HEK293 (cell line): Measurements from ENCODE around the gene ASF1A.

ENCODE experiments used
- HOXA7 ChIP-seq: sonication (generic); formaldehyde crosslinking; IDR thresholded peaks from 2 replicates; pipeline ENCODE4 v1.8.1; 2022; ENCODE audit warnings: missing genetic modification reagents, borderline replicate concordance
- ZBTB6 ChIP-seq: fragments of 450-650 bp; formaldehyde crosslinking; IDR thresholded peaks from 2 replicates; pipeline ENCODE4 v1.5.1; 2017; ENCODE audit warnings: missing biosample characterization, missing genetic modification characterization
- ZNF138 ChIP-seq: fragments of 450-650 bp; formaldehyde crosslinking; IDR thresholded peaks from 2 replicates; pipeline ENCODE4 v1.5.1; 2016; ENCODE audit warnings: missing biosample characterization, missing genetic modification characterization, borderline replicate concordance
- ZNF140 ChIP-seq: fragments of 450-650 bp; formaldehyde crosslinking; IDR thresholded peaks from 2 replicates; pipeline ENCODE4 v1.5.1; 2016; ENCODE audit warnings: missing biosample characterization, missing genetic modification characterization
- ZNF184 ChIP-seq: fragments of 450-650 bp; IDR thresholded peaks from 2 replicates; pipeline ENCODE4 v1.5.1; 2018; ENCODE audit warnings: missing biosample characterization, mild to moderate bottlenecking, missing genetic modification characterization
- ZNF274 ChIP-seq, 2 experiments: fragments of 200-500 bp in 1 of 2; fragments of 450-650 bp in 1 of 2; sonication (Bioruptor generic) in 1 of 2; formaldehyde crosslinking in 1 of 2; IDR thresholded peaks; 2 replicates each; pipeline versions ENCODE4 v1.5.1 to v1.6.1; 2014 to 2016; ENCODE audit warnings: borderline replicate concordance in 1 of 2, inconsistent platforms in 1 of 2, low read length in 1 of 2, missing biosample characterization in 1 of 2, missing genetic modification characterization in 1 of 2
- ZNF37A ChIP-seq: fragments of 450-650 bp; IDR thresholded peaks from 2 replicates; pipeline ENCODE4 v1.5.1; 2018; ENCODE audit warnings: missing biosample characterization, missing genetic modification characterization
- ZNF510 ChIP-seq: fragments of 450-650 bp; formaldehyde crosslinking; IDR thresholded peaks from 2 replicates; pipeline ENCODE4 v1.5.1; 2018; ENCODE audit warnings: mild to moderate bottlenecking, missing genetic modification characterization, missing biosample characterization; ENCODE audit not compliant: insufficient replicate concordance
- ZNF654 ChIP-seq: fragments of 450-650 bp; formaldehyde crosslinking; IDR thresholded peaks from 2 replicates; pipeline ENCODE4 v1.5.1; 2016; ENCODE audit warnings: low read depth, missing biosample characterization, missing genetic modification characterization
- ZNF747 ChIP-seq: fragments of 450-650 bp; formaldehyde crosslinking; IDR thresholded peaks from 2 replicates; pipeline ENCODE4 v1.5.1; 2016; ENCODE audit warnings: missing biosample characterization, missing genetic modification characterization
- ZSCAN16 ChIP-seq: fragments of 450-650 bp; formaldehyde crosslinking; IDR thresholded peaks from 2 replicates; pipeline ENCODE4 v1.5.1; 2016; ENCODE audit warnings: missing biosample characterization, missing genetic modification characterization
- TF ChIP-seq, protein P1 (sequence below): fragments of 450-650 bp; formaldehyde crosslinking; conservative IDR thresholded peaks from 2 replicates; pipeline ENCODE4 v1.5.1; 2016; ENCODE audit warnings: low read depth, missing biosample characterization, missing genetic modification characterization
- TF ChIP-seq, protein P2 (sequence below): fragments of 450-650 bp; formaldehyde crosslinking; IDR thresholded peaks from 2 replicates; pipeline ENCODE4 v1.5.1; 2016; ENCODE audit warnings: missing biosample characterization, missing genetic modification characterization
- TF ChIP-seq, protein P3 (sequence below): fragments of 450-650 bp; formaldehyde crosslinking; optimal IDR thresholded peaks from 2 replicates; pipeline ENCODE3; 2016; ENCODE audit warnings: missing biosample characterization, mild to moderate bottlenecking, missing genetic modification characterization

- TF ChIP-seq ZSCAN16 (tag by site-specific recombination) (no peak), ZNF140 (no peak), ZNF510 (tag by site-specific recombination) (no peak), ZNF274 (IDR thresholded peaks at IDR 0.05; ENCODE audit: low read length) (no peak), ZNF274 (tag by site-specific recombination; IDR thresholded peaks at IDR 0.05; ENCODE audit: borderline replicate concordance) (no peak), HOXA7 (CRISPR knock-in tag) (no peak), ZNF138 (tag by site-specific recombination) (no peak), ZBTB6 (tag by site-specific recombination) (no peak), ZNF37A (tag by site-specific recombination) (no peak), ZNF747 (no peak), ZNF184 (tag by site-specific recombination) (no peak), ZNF654 (tag by site-specific recombination) (no peak)
- TF ChIP-seq, protein P1, sequence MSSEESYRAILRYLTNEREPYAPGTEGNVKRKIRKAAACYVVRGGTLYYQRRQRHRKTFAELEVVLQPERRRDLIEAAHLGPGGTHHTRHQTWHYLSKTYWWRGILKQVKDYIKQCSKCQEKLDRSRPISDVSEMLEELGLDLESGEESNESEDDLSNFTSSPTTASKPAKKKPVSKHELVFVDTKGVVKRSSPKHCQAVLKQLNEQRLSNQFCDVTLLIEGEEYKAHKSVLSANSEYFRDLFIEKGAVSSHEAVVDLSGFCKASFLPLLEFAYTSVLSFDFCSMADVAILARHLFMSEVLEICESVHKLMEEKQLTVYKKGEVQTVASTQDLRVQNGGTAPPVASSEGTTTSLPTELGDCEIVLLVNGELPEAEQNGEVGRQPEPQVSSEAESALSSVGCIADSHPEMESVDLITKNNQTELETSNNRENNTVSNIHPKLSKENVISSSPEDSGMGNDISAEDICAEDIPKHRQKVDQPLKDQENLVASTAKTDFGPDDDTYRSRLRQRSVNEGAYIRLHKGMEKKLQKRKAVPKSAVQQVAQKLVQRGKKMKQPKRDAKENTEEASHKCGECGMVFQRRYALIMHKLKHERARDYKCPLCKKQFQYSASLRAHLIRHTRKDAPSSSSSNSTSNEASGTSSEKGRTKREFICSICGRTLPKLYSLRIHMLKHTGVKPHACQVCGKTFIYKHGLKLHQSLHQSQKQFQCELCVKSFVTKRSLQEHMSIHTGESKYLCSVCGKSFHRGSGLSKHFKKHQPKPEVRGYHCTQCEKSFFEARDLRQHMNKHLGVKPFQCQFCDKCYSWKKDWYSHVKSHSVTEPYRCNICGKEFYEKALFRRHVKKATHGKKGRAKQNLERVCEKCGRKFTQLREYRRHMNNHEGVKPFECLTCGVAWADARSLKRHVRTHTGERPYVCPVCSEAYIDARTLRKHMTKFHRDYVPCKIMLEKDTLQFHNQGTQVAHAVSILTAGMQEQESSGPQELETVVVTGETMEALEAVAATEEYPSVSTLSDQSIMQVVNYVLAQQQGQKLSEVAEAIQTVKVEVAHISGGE (tag by site-specific recombination), result no peak
- TF ChIP-seq, protein P2, sequence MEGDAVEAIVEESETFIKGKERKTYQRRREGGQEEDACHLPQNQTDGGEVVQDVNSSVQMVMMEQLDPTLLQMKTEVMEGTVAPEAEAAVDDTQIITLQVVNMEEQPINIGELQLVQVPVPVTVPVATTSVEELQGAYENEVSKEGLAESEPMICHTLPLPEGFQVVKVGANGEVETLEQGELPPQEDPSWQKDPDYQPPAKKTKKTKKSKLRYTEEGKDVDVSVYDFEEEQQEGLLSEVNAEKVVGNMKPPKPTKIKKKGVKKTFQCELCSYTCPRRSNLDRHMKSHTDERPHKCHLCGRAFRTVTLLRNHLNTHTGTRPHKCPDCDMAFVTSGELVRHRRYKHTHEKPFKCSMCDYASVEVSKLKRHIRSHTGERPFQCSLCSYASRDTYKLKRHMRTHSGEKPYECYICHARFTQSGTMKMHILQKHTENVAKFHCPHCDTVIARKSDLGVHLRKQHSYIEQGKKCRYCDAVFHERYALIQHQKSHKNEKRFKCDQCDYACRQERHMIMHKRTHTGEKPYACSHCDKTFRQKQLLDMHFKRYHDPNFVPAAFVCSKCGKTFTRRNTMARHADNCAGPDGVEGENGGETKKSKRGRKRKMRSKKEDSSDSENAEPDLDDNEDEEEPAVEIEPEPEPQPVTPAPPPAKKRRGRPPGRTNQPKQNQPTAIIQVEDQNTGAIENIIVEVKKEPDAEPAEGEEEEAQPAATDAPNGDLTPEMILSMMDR (tag by site-specific recombination), result no peak
- TF ChIP-seq, protein P3, sequence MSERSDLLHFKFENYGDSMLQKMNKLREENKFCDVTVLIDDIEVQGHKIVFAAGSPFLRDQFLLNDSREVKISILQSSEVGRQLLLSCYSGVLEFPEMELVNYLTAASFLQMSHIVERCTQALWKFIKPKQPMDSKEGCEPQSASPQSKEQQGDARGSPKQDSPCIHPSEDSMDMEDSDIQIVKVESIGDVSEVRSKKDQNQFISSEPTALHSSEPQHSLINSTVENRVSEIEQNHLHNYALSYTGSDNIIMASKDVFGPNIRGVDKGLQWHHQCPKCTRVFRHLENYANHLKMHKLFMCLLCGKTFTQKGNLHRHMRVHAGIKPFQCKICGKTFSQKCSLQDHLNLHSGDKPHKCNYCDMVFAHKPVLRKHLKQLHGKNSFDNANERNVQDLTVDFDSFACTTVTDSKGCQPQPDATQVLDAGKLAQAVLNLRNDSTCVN (tag by site-specific recombination), result no peak
Observed at GRCh38 chr6:118864341-118865099, 29.4 kb upstream of the ASF1A start.
